NCI-H1694 (cell line): ENCODE data around the gene PFDN1.

ENCODE experiments used
- DNase-seq: peaks from one replicate; lab custom pipeline; 2025; lab: John Stamatoyannopoulos, UW

PFDN1 gene

GRCh38 chr5:140328036-140328764, 25.3 kb upstream of the PFDN1 start:
- no peak for DNase-seq

DNA sequence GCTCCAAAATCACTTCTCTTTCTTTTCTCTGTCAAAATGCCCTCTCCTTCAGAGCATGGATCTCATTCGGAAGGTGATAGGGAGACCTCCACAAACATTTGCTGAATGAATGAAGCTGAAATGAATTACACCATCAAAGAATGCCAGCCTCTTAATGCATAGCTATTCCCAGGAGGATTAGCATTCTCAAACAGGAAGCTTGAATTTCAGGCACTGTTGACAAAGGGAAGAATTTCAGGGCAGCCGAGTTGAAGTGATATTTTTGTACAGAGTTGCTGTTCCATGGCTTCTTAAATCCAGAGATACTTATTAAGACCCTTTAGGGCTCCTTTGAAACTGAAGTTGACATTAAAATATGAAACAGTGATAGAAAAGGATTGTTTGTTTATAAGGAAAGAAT, 24.7 kb upstream of the PFDN1 start:
- no peak for DNase-seq

- DNase-seq: no peak
Observed at GRCh38 chr5:140325486-140325885, 22.6 kb upstream of the PFDN1 start.

DNA sequence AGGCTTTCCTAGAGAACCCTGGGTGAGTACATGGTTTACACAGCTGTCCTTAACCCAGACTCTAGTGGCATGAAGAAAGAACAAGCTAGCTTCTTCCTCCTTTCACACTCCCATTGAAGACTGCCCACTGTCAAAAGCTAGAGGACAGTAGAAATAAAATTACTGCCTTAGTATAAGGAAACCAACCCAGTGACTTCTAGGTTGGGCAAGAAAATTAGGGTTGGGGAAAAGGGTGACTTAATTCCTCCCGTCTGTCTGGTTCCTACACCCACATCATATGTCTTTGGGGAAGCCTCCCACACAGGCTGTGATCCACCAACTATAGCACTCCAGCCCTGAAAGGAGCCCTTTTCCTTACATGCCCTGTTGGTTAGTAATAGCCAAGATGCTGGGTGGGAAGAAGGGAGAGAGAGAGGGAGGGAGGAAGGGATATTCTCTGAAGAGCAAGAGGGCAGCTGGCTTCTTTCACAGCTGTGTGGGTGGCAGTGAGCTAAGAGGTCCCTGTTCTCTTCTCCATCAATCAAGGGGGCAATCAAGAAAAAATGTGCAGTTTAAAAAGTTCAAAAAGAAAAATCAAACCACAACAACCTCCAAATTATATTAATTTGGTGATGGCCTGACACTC, 21.8 kb upstream of the PFDN1 start:
- DNase-seq: no peak

DNA sequence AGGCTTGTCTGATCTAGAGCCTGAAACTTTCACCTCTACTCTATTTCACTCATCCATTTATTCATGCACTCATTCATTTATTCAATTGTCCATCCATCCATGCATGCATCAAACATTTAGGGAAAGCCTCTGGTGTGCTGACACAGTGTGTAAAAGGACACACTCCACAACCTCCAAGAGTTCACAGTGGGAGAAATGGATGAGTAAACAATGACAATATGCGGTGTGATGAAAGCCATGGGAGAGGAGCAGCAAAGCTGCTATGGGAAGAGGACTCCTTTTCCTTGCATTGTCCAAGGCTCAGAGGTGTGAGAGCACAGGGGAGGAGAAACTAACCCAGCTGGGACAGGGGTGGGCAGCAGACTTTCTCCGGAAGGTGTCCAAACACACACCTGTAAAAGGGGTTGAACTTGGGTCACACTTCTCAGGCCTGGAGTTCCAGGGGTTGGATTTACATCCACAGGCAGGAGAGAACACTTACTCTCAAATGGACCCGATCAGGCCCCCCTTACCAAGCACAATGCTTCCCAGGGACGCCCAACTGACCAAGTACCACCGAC, 21.2 kb upstream of the PFDN1 start:
- no peak for DNase-seq

DNA sequence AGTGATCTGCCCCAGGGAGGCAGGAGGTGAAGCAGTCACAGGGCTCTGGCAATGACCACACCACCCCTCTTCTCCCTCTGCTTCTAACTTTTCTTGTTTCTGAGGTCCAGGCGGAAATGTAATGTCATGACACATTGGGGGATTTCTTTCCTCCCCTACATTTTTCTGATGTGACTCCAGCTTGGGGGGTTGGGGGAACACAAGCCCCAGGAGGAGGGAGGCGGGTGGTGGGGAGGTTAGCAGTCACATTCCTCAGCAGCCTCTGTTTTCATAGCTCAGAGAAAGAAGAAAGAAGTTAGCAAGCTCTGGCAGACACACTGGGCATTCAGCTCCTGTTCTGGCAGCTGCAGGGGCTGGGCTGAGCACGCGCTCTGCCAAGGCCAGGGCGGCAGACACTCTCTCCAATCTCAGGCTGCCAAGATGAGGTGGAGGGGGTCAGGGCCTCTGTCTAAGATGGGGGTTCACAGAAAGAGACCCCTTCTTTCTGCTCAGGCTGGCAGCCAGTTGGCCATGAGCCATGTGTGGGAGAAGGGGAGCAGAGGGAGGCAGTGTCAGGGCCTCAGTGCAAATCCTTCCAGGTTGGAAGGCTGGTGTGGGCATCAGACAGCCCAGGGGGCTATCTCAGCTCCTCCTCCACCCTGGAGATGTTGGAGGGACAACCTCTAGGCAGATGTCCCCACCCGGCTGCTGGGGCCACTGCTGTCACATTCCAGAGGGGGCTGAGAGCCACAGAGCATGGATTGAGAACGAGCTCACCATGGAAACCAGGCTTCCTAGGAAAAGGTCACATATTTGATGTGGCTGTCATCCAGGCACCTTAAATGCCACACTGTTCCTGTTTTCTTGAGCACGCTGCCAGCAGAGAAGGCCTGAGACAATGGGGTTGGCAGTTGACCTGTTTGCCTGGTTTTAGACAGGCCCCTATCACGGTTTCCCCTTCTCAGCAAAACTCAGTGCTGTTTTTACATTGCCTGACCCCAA, 20.1 kb upstream of the PFDN1 start:
- no peak for DNase-seq

- no peak for DNase-seq
Observed at GRCh38 chr5:140321796-140322195, 18.9 kb upstream of the PFDN1 start.

DNA sequence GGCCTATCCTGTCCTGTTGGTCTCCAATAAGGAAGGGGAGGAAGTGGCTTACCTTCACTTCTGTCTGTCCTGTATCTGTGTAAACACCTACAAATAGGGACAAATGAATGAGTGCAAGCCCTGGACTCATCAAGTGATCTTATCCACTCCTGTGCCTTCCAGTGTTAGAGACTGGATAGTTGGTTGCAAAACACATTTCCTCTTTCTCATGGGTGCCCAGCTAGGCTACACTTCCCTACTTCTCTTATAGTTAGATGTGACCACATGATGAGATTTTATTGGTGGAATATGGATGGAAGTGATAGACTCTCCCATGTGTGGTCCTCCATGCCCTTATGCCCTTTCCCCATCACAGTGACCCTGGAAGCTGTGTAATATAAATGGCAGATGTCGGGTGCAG, 16.9 kb upstream of the PFDN1 start:
- DNase-seq: no peak

DNA sequence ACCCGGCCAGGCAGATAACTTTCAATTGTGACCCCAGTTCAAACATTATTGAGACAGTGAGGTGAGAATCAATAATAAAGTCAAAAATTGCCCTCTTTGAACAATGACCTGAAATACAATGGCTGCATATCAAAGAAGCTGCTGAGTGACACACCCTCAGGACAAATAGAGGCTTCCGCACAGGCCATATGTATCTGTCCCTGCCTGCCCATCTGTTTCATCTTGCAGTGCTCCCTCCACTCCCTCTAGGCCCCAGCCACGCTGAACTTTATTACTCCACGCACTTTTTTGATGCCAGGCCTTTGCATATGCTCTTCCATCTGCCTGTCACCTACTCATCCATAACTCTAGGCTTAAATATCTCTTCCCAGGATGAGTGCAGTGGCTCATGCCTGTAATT, 15.9 kb upstream of the PFDN1 start:
- no peak for DNase-seq

- no peak for DNase-seq
Observed at GRCh38 chr5:140317859-140318258, 15.0 kb upstream of the PFDN1 start.

DNA sequence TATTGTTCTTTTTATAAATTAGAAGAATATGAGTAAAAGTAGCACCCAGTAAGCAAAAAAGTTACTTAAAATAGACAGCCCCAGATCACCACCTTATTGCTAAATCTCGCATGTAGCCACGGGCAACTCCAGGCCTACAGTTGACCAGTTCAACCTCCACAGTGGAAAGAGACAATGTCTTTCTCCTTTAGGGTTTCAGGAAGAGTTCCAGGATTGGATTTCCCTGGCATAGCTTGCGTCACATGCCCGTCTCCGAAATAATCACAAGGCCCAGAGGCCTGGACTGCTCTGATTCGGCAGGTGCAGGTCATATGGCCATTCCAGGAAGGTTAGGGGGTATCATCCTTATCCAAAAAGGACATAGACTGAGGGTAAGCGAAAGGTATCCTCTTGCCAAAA, 9.9 kb upstream of the PFDN1 start:
- DNase-seq: no peak

DNA sequence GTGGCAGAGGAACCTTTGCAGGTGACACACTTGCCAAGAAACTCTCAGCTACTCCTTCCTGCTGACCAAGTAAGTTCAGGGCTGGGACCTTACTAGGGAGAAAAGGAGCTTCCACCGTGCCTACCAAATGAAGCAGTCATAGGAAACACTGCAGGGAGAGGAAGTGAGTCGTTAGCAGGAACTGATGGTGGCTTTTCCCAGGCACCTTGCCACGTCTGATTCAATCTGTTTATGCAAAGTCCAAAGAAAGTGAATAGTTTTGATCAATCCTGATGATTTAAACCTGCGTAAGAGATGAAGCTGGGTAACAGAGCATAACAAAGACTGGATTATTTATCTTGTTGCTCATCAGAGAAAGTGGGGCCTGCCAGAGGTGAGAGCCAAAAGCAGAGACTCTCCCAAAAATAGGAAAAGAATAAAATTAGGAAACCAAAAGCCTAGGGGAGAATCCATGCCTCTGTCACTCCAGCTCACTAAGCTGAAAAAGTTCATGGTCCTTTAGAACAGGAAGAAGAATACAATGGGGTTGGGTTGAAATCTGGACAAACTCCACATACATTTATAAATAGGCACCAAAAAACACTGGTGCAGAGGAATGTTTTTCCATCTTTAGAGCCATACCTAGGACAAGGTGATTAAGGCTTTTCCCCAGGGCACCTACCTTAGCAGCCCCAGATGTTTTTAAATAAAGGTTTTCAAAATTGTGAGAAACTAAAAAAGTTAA, 9.3 kb upstream of the PFDN1 start:
- DNase-seq: no peak

DNA sequence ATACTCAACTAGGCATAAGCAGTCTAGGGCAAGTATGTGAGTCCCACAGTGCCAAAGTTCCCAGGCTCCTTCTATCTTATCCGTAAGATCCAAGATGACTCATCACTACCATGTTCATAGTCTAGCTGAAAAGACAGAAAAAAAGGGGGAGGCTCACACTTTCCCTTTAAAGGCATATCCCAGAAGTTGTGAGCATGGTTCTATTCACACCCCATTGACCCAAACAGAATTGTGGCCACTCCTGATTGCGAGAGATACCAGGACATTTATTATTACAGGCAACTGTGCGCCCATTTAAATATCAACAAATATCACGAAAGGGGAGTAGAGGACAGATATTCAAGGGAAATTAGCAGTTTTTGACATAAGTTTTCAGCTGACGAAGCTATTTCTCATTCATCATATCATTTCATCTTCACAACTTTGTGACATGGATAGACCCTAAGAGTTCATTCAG, 8.1 kb upstream of the PFDN1 start:
- DNase-seq: no peak

DNA sequence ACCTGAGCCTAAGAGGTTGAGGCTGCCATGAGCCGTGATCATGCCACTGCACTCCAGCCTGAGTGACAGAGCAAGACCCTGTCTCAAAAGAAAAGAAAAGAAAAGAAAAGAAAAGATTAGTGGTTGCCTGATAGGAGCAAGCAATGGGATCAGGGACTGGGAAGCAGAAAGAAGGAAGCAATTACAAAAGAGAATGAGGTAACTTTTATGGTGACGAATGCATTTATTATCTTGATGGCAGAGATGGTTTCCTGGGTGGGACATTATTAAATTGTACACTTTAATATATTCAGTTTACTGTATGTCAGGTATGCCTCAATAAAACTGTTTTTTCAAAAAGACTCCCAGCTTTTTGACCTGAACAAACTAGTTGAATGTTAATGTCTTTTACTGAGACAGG, 7.5 kb upstream of the PFDN1 start:
- no peak for DNase-seq

DNA sequence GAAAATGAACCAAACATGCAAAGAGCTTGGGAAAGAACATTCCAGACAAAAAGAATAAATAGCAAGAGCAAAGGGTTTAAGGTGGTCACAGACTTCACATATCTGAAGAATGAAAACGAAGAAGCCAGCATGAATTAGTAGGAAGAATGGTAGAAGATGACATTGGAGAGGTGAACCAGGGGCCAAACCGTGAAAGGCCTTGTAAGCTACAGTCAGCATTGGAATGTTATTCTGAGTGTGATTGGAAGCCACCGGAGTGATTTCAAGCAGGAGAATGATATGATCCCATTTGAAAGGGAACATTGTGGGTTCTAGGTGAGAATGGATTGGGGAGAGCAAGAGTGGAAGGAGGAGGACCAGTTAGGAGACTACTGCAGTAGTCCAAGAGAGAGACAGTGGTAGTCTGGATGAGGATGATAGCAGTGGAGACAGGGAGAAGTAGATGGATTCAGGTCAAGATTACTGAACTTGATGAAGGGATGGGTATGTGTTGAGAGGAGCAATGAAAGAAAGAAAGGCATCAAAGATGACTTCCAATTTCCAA, 6.9 kb upstream of the PFDN1 start:
- no peak for DNase-seq

- DNase-seq: no peak
Observed at GRCh38 chr5:140305471-140305870, 2.6 kb upstream of the PFDN1 start.

DNA sequence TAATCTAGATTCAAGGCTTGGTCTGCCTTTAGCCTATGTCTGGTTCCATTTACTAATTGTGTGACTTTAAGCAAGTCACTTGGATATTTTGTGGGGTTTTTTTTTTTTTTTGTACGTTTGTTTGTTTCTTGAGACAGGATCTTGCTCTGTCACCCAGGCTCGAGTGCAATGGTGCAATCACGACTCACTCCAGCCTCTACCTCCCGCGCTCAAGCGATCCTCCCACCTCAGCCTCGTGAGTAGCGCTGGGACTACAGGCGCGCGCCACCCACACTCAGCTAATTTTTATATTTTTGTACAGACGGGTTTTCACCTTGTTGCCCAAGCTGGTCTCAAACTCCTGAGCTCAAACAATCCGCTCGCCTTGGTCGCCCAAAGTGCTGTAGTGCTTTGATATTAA, 1.1 kb upstream of the PFDN1 start:
- DNase-seq: no peak

GRCh38 chr5:140301136-140301535, 1.8 kb downstream of the PFDN1 start:
- DNase-seq: no peak

GRCh38 chr5:140299056-140299455, 3.8 kb downstream of the PFDN1 start:
- no peak for DNase-seq

- DNase-seq: no peak
Observed at GRCh38 chr5:140298183-140298601, 4.7 kb downstream of the PFDN1 start.

- DNase-seq: no peak
Observed at GRCh38 chr5:140297283-140297682, 5.6 kb downstream of the PFDN1 start.
